Right renal cortex interstitium (tissue), 3 donors: Measurements from ENCODE around the gene DUSP9. TPM values are rescaled to one million over a fixed set of nuclear protein-coding genes. Genes with fewer than 3 reads are reported as not detected.
A peak's percentile ranks its signal among the peaks of the same experiment; 100 is the strongest.
"Not testable (repeated sequence)": the region's sequence is repeated elsewhere in the genome, so short reads cannot be mapped to it uniquely, and the experiment has no call there.

Source experiments
- DNase-seq, 3 donors: peaks; one replicate each; pipeline ENCODE4 v3.0.0-alpha.2; 2013; ENCODE audit warnings: low read depth in 3 of 3, low spot score in 2 of 3
- polyA plus RNA-seq, 3 donors: library from polyadenylated mRNA; unstranded; fragments of 120-200 nt; gene quantifications; one replicate each; pipeline ENCODE4 v1.2.1, GENCODE V29; 2013; ENCODE audit not compliant: insufficient read length in 3 of 3

DUSP9 gene
- 10 to 100 TPM; 37.8 to 46.1 (median 41.7) TPM for polyA plus RNA-seq

- DNase-seq: no peak
These were observed at the start of gene DUSP9 for GRCh38 chrX:153646620-153647373. DUSP9 (plus strand) TSS chrX:153647203; CDS start chrX:153647954, 751 bp downstream.

- DNase-seq: no peak
These were observed 48.3 kb upstream of the DUSP9 start, which contains the start of gene CCNQ for GRCh38 chrX:153598541-153599191. CCNQ (minus strand) TSS chrX:153599139; CDS start chrX:153599073, 66 bp downstream.

DNA sequence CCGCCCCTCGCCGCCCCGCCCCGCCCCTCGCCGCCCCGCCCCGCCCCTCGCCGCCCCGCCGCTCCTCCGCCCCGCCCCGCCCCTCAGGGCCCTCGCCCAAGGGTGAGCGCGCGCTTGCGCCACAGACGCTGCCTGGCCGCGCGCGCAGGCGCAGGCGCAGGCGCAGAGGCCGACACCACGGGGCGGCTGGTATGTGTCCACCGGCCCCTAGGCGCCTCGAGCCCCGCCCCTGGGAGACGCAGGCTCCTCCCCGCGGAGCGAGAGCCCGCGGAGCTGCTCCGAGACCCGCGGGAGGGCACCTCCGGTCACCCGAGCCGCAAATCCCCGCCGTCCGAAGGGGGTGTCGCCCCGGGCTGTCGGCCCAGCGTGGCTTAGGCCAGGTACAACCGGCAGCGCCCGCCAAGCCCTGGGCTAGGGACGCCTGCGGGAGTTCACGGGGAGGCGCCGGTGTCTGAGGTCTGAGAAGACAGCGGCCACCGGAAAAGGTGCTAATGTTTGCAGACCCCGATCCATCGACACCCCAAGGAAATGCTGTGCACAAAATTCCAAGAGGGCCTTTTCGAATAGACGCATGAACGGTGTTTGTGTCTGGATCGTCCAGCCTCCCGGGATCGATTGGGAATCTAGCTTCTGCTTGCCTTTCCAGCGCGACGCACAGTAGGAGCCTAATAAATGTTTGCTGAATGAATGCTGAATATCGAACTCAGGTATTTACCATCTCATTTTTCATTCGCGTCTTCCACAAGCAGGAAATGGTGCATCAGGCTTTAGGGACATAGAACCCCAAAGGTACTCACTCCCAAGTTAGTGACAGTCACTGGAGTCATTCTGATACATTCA is 47.6 kb upstream of the DUSP9 start:
- peak in 2 of 3 donors; percentile 65 to 73 for DNase-seq

GRCh38 chrX:153600032-153600373 is 47.0 kb upstream of the DUSP9 start:
- no peak for DNase-seq

GRCh38 chrX:153600921-153601320 is 46.1 kb upstream of the DUSP9 start:
- no peak for DNase-seq

DNA sequence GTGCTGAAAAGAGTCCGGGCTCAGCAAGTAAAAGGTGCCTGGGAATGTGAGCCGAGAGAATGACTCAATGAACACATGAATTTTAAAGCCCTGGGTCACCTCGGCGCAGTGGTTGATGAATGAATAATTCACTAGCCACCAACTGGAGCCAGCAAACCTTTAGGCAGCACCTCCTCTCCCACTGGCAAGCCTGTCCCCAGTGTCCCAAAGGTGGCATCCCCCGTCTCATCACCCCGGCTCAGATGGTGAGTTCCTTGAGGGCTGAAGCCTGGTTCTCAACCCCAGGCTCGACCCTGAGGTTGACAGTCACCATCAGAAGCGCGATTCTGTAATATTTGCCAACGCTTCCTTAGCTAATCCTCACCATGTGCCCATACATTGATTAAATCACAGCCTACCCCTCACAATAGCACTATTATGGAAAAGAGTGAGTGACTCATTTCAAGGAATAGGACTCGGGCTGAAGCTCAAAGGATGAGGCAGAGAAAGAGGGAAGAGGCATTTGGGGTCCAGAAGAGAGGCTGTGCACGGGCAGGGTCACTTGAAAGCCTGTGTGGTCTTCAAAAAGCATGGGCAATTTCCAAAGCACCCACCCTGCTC is 45.4 kb upstream of the DUSP9 start:
- no peak for DNase-seq

DNA sequence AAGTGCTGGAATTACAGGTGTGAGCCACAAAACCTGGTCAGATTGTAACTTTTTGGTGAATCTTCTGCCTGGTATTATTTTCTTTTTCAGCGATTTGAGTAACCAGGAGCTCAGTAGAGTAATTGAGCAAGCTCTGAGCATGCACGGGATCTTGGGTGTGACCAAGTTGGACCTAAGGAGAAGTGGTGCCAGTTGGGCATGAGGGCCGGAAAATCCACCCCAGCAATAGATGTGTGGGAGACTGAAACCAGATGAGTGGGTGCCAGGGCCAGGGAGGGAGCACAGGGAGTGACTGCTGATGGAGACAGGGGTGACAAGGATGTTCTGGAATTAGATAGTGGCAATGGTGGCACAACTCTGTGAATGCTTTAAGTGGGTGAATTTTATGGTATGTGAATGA is 44.4 kb upstream of the DUSP9 start:
- DNase-seq: no peak

DNA sequence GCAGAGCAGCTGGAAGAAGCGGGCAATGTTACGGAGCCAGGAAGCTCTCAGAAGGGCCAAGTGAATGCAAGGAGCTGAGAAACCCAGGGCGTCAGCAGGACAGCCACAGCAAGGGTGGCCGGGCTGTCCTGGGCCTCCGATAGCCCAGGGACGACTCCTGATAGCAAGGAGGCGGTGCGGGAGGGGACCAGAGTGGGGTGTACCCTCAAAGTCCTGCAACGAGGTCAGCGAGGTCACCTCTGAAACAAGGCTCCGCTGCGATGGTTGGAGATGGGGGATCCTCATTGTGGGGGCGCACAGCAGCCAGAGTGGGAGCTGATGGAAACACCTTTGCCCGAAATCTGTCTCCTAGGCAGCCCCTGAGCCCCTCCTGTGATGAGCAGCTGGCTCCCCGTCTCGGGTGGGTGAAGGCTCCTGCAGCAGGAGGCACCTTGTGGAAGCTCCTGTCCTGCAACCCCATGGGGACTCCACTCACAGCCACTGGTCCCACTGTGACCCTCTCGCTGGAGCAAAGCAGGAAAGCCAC is 43.8 kb upstream of the DUSP9 start:
- DNase-seq: no peak

DNA sequence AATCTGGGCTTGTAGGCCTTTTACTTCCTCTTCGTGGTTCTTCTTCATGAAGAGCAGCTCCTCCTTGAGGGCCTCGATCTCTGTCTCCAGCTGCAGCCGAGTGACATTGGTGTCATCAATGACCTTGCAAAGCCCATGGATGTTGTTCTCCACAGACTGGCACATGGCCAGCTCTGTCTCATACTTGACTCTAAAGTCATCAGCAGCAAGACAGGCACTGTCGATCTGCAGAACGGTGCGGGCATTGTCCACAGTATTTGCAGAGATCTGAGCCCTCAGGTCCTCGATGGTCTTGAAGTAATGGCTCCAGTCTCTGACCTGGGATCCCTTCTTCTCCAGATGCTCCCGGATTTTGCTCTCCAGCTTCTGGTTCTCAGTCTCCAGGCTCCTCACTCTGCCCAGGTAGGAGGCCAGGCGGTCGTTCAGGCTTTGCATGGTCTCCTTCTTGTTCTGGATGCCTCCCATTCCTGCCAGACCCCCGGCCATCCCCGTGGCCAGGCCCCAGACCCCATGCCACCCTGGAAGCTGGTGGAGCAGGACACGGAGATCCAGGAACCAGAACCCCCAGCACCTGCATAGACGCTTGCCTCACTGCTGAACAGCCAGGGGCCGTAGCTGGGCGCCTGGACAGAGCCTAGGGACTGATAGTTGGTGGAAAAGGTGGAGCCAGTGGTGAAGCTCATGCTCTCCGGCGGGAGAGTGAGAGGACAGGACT is 42.2 kb upstream of the DUSP9 start:
- DNase-seq: not testable (repeated sequence)

GRCh38 chrX:153606503-153606902 is 40.5 kb upstream of the DUSP9 start:
- no peak for DNase-seq

DNA sequence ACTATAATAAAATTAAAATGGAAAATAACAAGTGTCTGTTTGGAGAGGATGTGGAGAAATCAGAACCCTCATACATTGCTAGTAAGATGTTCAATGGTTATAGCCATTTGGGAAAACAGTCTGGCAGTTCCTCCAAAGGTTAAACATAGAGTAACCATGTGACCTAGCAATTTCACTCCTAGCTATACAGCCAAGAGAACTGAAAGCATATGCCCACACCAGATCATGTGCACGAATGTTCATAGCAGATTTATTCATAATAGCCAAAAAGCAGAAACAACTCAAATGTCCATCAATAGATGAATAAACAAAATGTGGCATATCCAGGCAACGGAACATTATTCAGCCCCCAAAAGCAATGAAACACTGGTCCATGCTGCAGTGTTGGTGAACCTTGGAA is 38.6 kb upstream of the DUSP9 start:
- DNase-seq: no peak

GRCh38 chrX:153608806-153609205 is 38.2 kb upstream of the DUSP9 start:
- DNase-seq: no peak

GRCh38 chrX:153609917-153610835 is 36.8 kb upstream of the DUSP9 start:
- no peak for DNase-seq

GRCh38 chrX:153610836-153611213 is 36.2 kb upstream of the DUSP9 start:
- no peak for DNase-seq

DNA sequence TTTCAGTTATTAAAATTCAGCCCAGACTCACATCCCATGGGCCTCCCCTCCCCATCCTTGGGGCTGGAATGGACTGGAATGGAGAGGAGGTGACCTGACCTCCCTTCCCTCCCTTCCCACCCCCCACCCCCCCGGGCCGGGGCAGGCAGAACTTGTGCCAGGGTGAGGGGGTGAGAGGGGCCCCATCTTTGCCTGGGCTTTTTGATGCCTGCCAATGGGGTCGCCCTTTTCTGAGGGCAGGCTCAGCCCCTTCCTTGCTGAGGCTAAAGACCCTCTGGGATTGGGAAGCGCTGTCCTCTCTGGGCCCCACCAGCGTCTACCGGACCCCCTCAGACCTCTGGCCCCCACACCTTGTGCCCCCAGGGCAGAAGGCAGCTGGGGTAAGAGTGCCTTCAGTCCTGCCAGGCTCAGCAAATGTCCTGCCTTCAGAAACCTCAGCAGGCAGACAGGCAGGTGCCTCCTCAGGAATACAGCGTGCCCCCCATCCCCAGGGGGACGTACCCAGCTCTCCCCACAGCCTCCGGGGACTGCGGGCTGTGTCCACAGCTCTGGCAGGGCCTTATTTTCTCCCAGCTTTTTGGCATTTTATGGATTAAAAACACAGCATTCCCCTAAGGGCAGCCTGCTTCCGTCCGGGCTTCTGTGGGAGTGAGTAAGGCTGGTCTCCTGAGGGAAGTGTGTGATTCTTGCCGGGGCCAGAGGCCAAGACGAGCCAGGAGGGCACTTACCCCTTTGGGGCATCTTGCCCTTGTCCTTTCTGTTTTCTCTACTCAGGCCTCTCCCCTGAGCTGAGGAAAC is 35.5 kb upstream of the DUSP9 start:
- no peak for DNase-seq

- DNase-seq: no peak
These were observed 34.6 kb upstream of the DUSP9 start for GRCh38 chrX:153612413-153612812.

DNA sequence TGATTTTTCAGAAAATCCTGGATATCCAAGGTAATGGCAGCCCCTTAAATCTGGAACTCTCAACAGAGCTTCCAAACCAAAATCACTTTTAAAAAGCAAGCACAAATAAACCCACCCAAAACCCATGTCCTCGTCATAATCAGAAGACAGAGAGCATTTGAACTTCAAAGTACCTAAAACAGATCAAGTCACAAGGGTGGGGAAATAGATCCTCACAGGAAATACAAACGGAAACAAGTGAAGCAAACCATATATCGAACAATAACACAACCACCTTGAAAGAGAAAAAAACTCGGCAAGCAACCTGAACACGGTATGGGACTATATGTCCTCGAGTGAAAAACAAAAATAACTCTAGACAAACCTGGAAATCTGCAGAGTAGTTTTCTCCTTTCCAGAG is 32.2 kb upstream of the DUSP9 start:
- DNase-seq: no peak

DNA sequence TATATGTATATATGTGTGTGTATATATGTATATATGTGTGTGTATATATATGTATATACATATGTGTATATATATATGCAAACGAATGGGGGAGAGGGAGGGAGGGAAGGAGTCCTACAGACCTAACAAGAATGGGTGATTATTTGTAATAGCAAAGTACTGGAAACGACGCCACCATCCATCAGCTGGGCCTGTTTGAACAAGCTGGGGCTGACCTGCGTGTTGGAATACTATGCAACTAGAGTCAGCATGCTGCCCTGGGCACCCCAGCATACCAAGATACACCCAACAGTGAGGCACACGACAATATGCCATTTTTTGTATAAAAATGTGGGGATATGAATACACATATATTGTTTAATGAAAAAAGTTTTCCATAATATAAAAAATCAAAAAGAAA is 26.4 kb upstream of the DUSP9 start:
- DNase-seq: no peak
